A549 (cell line): ENCODE measurements around the gene SELPLG. TPM values are rescaled to one million over a fixed set of nuclear protein-coding genes. Genes with fewer than 3 reads are reported as not detected.

Source experiments
- ATAC-seq, 2 experiments: fragments of 200-7000 bp in 1 of 2; fragments of >200 bp in 1 of 2; cut with Nextera tagmentation in 1 of 2; cut with Tn5 transposase in 1 of 2; 3 replicates each; pipeline versions ENCODE4 v1.8.0 to v1.9.1; 2018 to 2020; ENCODE audit warnings: mild to moderate bottlenecking in 1 of 2, moderate library complexity in 1 of 2
- CTCF ChIA-PET: fragments of 300-600 bp; sonication (Branson Sonifier 250); formaldehyde crosslinking; extraction: SDS; loops from one replicate; lab custom pipeline; 2021; ENCODE audit warnings: antibody characterized with exemption, inconsistent platforms; lab: Yijun Ruan, JAX
- POLR2A ChIA-PET: fragments of 350-600 bp; formaldehyde crosslinking; extraction: SDS; loops from one replicate; lab custom pipeline; 2021; ENCODE audit warnings: antibody characterized with exemption, inconsistent platforms; lab: Yijun Ruan, JAX
- DNase-seq, 2 experiments: peaks; one replicate each; pipeline versions ENCODE4 v3.0.0 to v3.0.0-alpha.2; 2011 to 2016; ENCODE audit warnings: low read depth in 1 of 2, low spot score in 1 of 2
- FAIRE-seq: peaks from 2 replicates; lab custom pipeline; 2011; peaks lifted over from hg19 to GRCh38; lab: Jason Lieb, UNC
- H3K27ac ChIP-seq, 2 experiments: fragments of >200 bp; sonication (Bioruptor Twin); formaldehyde crosslinking; 3 replicates each; pipeline ENCODE4 v1.5.1; 2016 to 2017
- H3K4me1 ChIP-seq: fragments of >200 bp; sonication (Bioruptor Twin); formaldehyde crosslinking; 3 replicates; pipeline ENCODE4 v1.6.1; 2016
- H3K4me2 ChIP-seq: fragments of >200 bp; sonication (Bioruptor Twin); formaldehyde crosslinking; 3 replicates; pipeline ENCODE4 v1.6.1; 2016
- H3K4me3 ChIP-seq: fragments of >200 bp; sonication (Bioruptor Twin); formaldehyde crosslinking; 3 replicates; pipeline ENCODE4 v1.5.1; 2016
- H3K9me3 ChIP-seq: fragments of >200 bp; sonication (Bioruptor Twin); formaldehyde crosslinking; 3 replicates; pipeline ENCODE4 v1.6.1; 2016
- CEBPB ChIP-seq, 2 experiments: fragments of >200 bp in 1 of 2; sonication (Bioruptor Twin) in 1 of 2; formaldehyde crosslinking in 1 of 2; IDR thresholded peaks; 2 replicates each; pipeline ENCODE4 v1.6.1; 2012 to 2016
- CHD2 ChIP-seq: fragments of 150-350 bp; IDR thresholded peaks from 2 replicates; pipeline ENCODE4 v1.6.1; 2014; ENCODE audit warnings: low read length; ENCODE audit not compliant: partially characterized antibody
- EHMT2 ChIP-seq: fragments of 200-600 bp; sonication (generic); IDR thresholded peaks from 2 replicates; pipeline ENCODE4 v1.6.1; 2016; ENCODE audit warnings: antibody characterized with exemption, low read depth, mild to moderate bottlenecking, moderate library complexity
- HOXB13 ChIP-seq: fragments of 250-450 bp; sonication (Bioruptor Pico); IDR thresholded peaks from 2 replicates; pipeline ENCODE4 v1.5.0; 2020; ENCODE audit warnings: low read depth, mild to moderate bottlenecking, moderate library complexity
- HOXB5 ChIP-seq: fragments of 250-450 bp; sonication (Bioruptor Pico); IDR thresholded peaks from 2 replicates; pipeline ENCODE4 v1.5.0; 2020; ENCODE audit warnings: mild to moderate bottlenecking, moderate library complexity
- JUN ChIP-seq, 2 experiments: fragments of >200 bp; sonication (Bioruptor Twin); formaldehyde crosslinking; IDR thresholded peaks; 2 replicates in 1 of 2; 3 replicates in 1 of 2; pipeline ENCODE4 v1.6.1; 2016 to 2017
- KDM1A ChIP-seq: fragments of 200-600 bp; sonication (generic); IDR thresholded peaks from 2 replicates; pipeline ENCODE4 v1.6.1; 2016; ENCODE audit warnings: low read depth, mild to moderate bottlenecking
- MAFK ChIP-seq: fragments of 450-650 bp; IDR thresholded peaks from 2 replicates; pipeline ENCODE4 v1.6.1; 2014; ENCODE audit not compliant: partially characterized antibody
- MAX ChIP-seq: IDR thresholded peaks from 2 replicates; pipeline ENCODE4 v1.6.1; 2012
- NFE2L2 ChIP-seq: fragments of 150-350 bp; conservative IDR thresholded peaks from 2 replicates; pipeline ENCODE4 v1.6.1; 2014; ENCODE audit warnings: low read length
- PHF8 ChIP-seq: fragments of 200-600 bp; sonication (generic); IDR thresholded peaks from 2 replicates; pipeline ENCODE4 v1.6.1; 2016; ENCODE audit warnings: low read depth, mild to moderate bottlenecking, antibody characterized with exemption, moderate library complexity, borderline replicate concordance
- RAD21 ChIP-seq, 2 experiments: fragments of >200 bp in 1 of 2; sonication (Bioruptor Twin) in 1 of 2; formaldehyde crosslinking in 1 of 2; IDR thresholded peaks in 1 of 2; conservative IDR thresholded peaks in 1 of 2; 2 replicates in 1 of 2; 3 replicates in 1 of 2; pipeline ENCODE4 v1.6.1; 2012 to 2018; ENCODE audit warnings: inconsistent platforms in 1 of 2
- RARB ChIP-seq: fragments of 250-450 bp; sonication (Bioruptor Pico); IDR thresholded peaks from 2 replicates; pipeline ENCODE4 v1.8.0; 2021; ENCODE audit warnings: mild to moderate bottlenecking, moderate library complexity
- ZC3H11A ChIP-seq: fragments of 450-650 bp; IDR thresholded peaks from 2 replicates; pipeline ENCODE4 v1.6.1; 2014; ENCODE audit warnings: antibody characterized with exemption, mild to moderate bottlenecking
- ZNF302 ChIP-seq: fragments of 250-450 bp; sonication (Bioruptor Pico); IDR thresholded peaks from 2 replicates; pipeline ENCODE4 v1.9.0; 2021; ENCODE audit warnings: inconsistent platforms, mild to moderate bottlenecking, moderate library complexity
- ZSCAN20 ChIP-seq: fragments of 250-450 bp; sonication (Bioruptor Pico); IDR thresholded peaks from 2 replicates; pipeline ENCODE4 v1.8.0; 2022; ENCODE audit warnings: mild to moderate bottlenecking, moderate library complexity
- WGBS: methylation state at CpG from one replicate; pipeline ENCODE4 v1.1.6; 2017; ENCODE audit errors: missing lambda C conversion rate; 5-methylcytosine and 5-hydroxymethylcytosine counted together
- polyA minus RNA-seq: library from RNA; depleted of rRNA, polyadenylated mRNA; stranded (reverse); fragments of >200 nt; gene quantifications from 2 replicates; pipeline ENCODE4 v1.2.3, GENCODE V29; 2011; rRNA and poly(A)+ RNA removed
- polyA plus RNA-seq, 4 experiments: library from polyadenylated mRNA; depleted of rRNA in 3 of 4; stranded (reverse); fragments of >200 nt; fragmentation: RNase III in 1 of 4; extraction: RNeasy Plus Mini Kit Qiagen cat#74134 plus additional on column Dnase treatment in 1 of 4; gene quantifications; 2 replicates in 3 of 4; 3 replicates in 1 of 4; pipeline ENCODE4 v1.2.3, GENCODE V29; 2011 to 2017

Gene SELPLG, protein sequence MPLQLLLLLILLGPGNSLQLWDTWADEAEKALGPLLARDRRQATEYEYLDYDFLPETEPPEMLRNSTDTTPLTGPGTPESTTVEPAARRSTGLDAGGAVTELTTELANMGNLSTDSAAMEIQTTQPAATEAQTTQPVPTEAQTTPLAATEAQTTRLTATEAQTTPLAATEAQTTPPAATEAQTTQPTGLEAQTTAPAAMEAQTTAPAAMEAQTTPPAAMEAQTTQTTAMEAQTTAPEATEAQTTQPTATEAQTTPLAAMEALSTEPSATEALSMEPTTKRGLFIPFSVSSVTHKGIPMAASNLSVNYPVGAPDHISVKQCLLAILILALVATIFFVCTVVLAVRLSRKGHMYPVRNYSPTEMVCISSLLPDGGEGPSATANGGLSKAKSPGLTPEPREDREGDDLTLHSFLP
- polyA plus RNA-seq (2011; rRNA removed) (0.17 and 0.24 TPM in 2 replicates), polyA plus RNA-seq (2017; fragmentation: RNase III; extraction: RNeasy Plus Mini Kit Qiagen cat#74134 plus additional on column Dnase treatment) (0.43 to 0.67 TPM (median 0.65 TPM) in 3 replicates), polyA minus RNA-seq (0.19 TPM in 1 of 2 replicates, not detected in the other)
- polyA plus RNA-seq (2012; cell fraction: cytosol; rRNA removed): 0.30 and 0.49 TPM in 2 replicates
- 1.2 and 1.3 TPM in 2 replicates for polyA plus RNA-seq (2012; cell fraction: nucleus; rRNA removed)

DNA sequence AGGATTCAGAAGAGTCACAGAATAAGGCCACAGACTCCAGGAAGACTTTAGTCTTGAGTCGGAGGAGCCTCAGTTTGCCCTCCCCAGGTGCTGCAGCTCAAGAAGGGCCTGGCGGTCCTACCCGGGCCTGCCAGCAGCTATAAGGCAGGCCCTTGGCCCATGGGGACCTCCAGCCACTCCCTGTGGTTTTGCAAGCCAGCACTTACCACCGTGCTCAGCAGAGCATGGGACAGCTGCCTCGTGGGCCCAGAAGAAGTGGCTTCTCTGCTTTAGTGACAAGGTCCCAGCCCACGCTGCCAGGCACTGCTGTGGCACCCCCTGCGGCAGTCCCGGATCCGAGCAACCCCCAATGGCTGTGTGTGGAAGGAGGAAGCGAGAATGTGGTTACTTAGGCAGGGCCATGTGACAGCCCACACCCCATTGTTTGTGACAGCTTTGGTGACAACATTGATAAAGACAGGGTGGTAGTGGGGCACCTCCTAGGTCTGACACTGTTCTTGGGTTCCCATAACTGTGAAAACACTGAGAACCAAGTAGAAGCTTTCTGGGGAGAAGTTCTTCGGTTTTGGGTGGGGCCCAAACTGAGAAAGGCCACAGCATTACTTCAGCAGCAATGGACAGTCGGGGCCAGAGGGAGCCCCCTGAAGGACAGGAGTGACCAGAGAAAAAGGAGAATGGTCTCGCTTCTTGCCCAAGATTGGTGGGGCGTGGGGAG, at the start of gene SELPLG:
Gene SELPLG (minus strand): TSS at position 361 of the 715 bp plus-strand sequence. CDS start 9,587 bp downstream, outside the sequence.
- CTCF ChIA-PET: interaction anchor here (2.5 to 17.1 kb wide), 3 partner anchors 15 to 69 kb away, joined by 6 to 178 read pairs (median 14); no protein-coding TSS in a partner anchor
- no peak for FAIRE-seq
- no peak for TF ChIP-seq ZC3H11A
- no peak for TF ChIP-seq KDM1A
- TF ChIP-seq JUN (IDR thresholded peaks at IDR 0.05): no peak
- TF ChIP-seq CEBPB (IDR thresholded peaks at IDR 0.05): no peak
- TF ChIP-seq, all 56 proteins: peak for 0

GRCh38 chr12:108681317-108681716, 47.6 kb upstream of the SELPLG start:
- no peak for ATAC-seq
- no peak for TF ChIP-seq PHF8
- no peak for TF ChIP-seq EHMT2
- TF ChIP-seq RARB (CRISPR knock-in tag): no peak
- no peak for TF ChIP-seq ZC3H11A
- no peak for TF ChIP-seq MAFK
- TF ChIP-seq HOXB13 (CRISPR knock-in tag): no peak
- no peak for TF ChIP-seq HOXB5 (CRISPR knock-in tag)
- no peak for TF ChIP-seq CHD2
- TF ChIP-seq MAX: no peak
- no peak for TF ChIP-seq ZSCAN20 (CRISPR knock-in tag)
- Histone ChIP-seq H3K4me3 (no peak overlapping the region), H3K4me2 (no peak overlapping the region), H3K27ac (no peak overlapping the region), H3K9me3 (no peaks in the 10 kb centered on the region), H3K4me1 (peaks cover 41% of the 10 kb centered on the region)
- ChIA-PET POLR2A (no interaction called here), CTCF (interaction anchor here (2.7 to 6.2 kb wide), 2 partner anchors 17 to 123 kb away, joined by 14 to 38 read pairs; no protein-coding TSS in a partner anchor)
- FAIRE-seq: no peak
- no peak for DNase-seq
- 92% methylated on average over 1 of the region's 1 CpG for WGBS

More for the DNA sequence above, at the start of gene SELPLG:
- WGBS: 86% methylated on average over 14 of the region's 14 CpGs
- Histone ChIP-seq H3K27ac (peak within 1 kb of the TSS; percentile 41 to 60; a peak in 5 of 6 replicates), H3K4me2 (0 out of 3 replicates have a peak within 1 kb of the TSS, but pooled peaks have one; percentile 20), H3K4me3 (no peak within 1 kb of the TSS), H3K9me3 (no peaks in the 10 kb centered on the region), H3K4me1 (peaks cover 35% of the 10 kb centered on the region)
- ATAC-seq (no peak), DNase-seq (no peak)
- POLR2A ChIA-PET: no interaction called here

DNA sequence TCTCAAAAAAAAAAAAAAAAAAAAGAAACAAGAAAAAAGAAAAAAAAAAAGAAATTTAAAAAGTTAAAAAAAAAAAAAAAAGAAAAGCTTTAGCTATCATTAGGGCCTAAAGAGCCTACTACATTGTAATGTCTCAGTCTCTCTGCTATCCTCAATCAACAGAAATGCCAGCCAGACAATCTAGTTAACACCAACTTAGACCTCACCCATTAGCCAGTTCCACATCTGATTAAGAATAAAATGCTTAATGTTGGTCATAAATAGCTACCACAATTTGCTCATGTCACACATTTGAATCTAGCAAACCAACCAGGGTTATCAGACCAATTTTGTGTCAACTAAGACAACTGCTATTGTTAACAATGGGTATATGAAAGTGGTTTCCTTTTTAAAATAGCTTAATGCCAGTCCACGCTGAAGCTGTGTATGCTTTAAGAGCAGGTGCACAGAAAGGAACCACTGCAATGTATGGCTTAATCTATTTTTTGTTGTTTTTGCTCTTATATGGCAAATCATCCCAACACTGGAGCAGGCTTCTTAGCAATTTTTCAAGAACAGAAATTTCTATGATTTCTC, 45.5 kb upstream of the SELPLG start:
- Histone ChIP-seq H3K4me1 (peaks cover 20% of the 10 kb centered on the region), H3K4me3 (no peak overlapping the region), H3K9me3 (no peaks in the 10 kb centered on the region), H3K4me2 (no peak overlapping the region), H3K27ac (no peak overlapping the region)
- FAIRE-seq (no peak), DNase-seq (no peak), ATAC-seq (no peak)
- WGBS: 91% methylated on average over 1 of the region's 1 CpG
- no peak for TF ChIP-seq RAD21 (conservative IDR thresholded peaks at IDR 0.05 in 1 of 2, IDR thresholded peaks at IDR 0.05 in 1 of 2)
- TF ChIP-seq NFE2L2: no peak
- no peak for TF ChIP-seq ZNF302 (CRISPR knock-in tag)
- POLR2A ChIA-PET: no interaction called here
- CTCF ChIA-PET: interaction anchor here (0.6 to 6.2 kb wide), 6 partner anchors 9 to 418 kb away, joined by 3 to 38 read pairs (median 4); partner anchors contain the start of gene UNG
